Left lung (tissue), 10 donors: ENCODE results near the gene MOBP. TPM values are rescaled to one million over a fixed set of nuclear protein-coding genes. Genes with fewer than 3 reads are reported as not detected.

Experiments
- ATAC-seq: fragments of 200-7000 bp; cut with Tn5 transposase; one replicate; pipeline ENCODE4 v1.9.1; 2020; ENCODE audit warnings: moderate library complexity
- DNase-seq, 4 donors: peaks; one replicate each; pipeline ENCODE4 v3.0.0-alpha.2; 2013 to 2020
- H3K27ac ChIP-seq, 2 donors: fragments of 200-600 bp; sonication (generic) in 1 of 2; one replicate each; pipeline versions ENCODE4 v1.5.0 to v1.8.0; 2020 to 2021
- H3K27me3 ChIP-seq, 2 donors: fragments of 200-600 bp; sonication (generic) in 1 of 2; one replicate each; pipeline versions ENCODE4 v1.5.0 to v1.8.0; 2020 to 2021
- H3K36me3 ChIP-seq, 2 donors: fragments of 200-600 bp; sonication (generic) in 1 of 2; one replicate each; pipeline versions ENCODE4 v1.5.0 to v1.8.0; 2020 to 2021
- H3K4me1 ChIP-seq, 2 donors: fragments of 200-600 bp; one replicate each; pipeline ENCODE4 v1.8.0; 2021
- H3K4me3 ChIP-seq, 2 donors: fragments of 200-600 bp; sonication (generic) in 1 of 2; one replicate each; pipeline versions ENCODE4 v1.5.0 to v1.8.0; 2020 to 2021; ENCODE audit warnings: mild to moderate bottlenecking in 1 of 2
- H3K9me3 ChIP-seq, 2 donors: fragments of 200-600 bp; sonication (generic) in 1 of 2; one replicate each; pipeline versions ENCODE4 v1.5.0 to v1.8.0; 2020 to 2021
- intact Hi-C, 2 donors: fragments of 100-400 bp; cut with DNase I; formaldehyde crosslinking; loops; one replicate each; pipeline versions ENCODE4 v1.11.2 to v1.14.2; 2022
- polyA plus RNA-seq, 6 donors: library from polyadenylated mRNA; unstranded; fragments of 120-200 nt; gene quantifications; one replicate each; pipeline ENCODE4 v1.2.1, GENCODE V29; 2013; ENCODE audit not compliant: insufficient read length in 6 of 6
- total RNA-seq, 2 donors: library from RNA; stranded (reverse); fragmentation: NEBNext Ultra II Directional; extraction: Animal tissue kit (Norgen Biotek cat#: 25700); gene quantifications; one replicate each; pipeline ENCODE4 v1.2.1, GENCODE V29; 2021
- TF ChIP-seq, protein P1 (sequence below), 2 donors: fragments of 200-600 bp; sonication (generic) in 1 of 2; IDR thresholded peaks; one replicate each; pipeline versions ENCODE4 v1.5.0 to v1.8.0; 2021; ENCODE audit warnings: antibody characterized with exemption in 2 of 2
- donor health status: DM: no; HTN: yes; CAD: no.
- donor health status: DM: no; HTN: no; CAD: no.

MOBP gene
- total and polyA plus RNA-seq, 8 donors: 0.08 to 0.55 (median 0.18) TPM

DNA sequence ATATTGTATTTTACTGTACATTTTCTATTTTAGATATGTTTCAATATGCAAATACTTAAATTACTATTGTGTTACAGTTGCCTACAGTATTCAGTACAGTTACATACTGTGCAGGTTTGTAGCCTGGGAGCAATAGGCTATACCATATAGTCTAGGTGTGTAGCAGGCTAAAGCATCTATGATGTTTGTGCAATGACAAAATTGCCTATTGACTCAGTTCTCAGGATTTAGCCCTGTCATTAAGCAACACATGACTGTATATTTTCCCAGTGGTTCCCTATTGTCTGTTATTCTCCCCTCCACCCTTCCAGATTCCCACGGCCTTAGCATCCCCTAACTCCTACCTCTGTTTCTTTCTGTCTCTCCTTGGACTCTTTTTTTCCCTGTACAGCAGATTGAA, 10.7 kb downstream of the MOBP start:
- TF ChIP-seq, protein P1, sequence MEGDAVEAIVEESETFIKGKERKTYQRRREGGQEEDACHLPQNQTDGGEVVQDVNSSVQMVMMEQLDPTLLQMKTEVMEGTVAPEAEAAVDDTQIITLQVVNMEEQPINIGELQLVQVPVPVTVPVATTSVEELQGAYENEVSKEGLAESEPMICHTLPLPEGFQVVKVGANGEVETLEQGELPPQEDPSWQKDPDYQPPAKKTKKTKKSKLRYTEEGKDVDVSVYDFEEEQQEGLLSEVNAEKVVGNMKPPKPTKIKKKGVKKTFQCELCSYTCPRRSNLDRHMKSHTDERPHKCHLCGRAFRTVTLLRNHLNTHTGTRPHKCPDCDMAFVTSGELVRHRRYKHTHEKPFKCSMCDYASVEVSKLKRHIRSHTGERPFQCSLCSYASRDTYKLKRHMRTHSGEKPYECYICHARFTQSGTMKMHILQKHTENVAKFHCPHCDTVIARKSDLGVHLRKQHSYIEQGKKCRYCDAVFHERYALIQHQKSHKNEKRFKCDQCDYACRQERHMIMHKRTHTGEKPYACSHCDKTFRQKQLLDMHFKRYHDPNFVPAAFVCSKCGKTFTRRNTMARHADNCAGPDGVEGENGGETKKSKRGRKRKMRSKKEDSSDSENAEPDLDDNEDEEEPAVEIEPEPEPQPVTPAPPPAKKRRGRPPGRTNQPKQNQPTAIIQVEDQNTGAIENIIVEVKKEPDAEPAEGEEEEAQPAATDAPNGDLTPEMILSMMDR (IDR thresholded peaks at IDR 0.05): no peak
- H3K36me3 ChIP-seq: no peaks in the 10 kb centered on the region
- no peaks in the 10 kb centered on the region for H3K4me1 ChIP-seq
- peaks cover 0 to 2% of the 10 kb centered on the region in 2 donors for H3K9me3 ChIP-seq
- no peak overlapping the region for H3K4me3 ChIP-seq
- no peak for DNase-seq
- no peak for ATAC-seq
- intact Hi-C loops: no loop called here
- H3K27ac ChIP-seq: no peak overlapping the region
- H3K27me3 ChIP-seq: peaks cover 0 to 3% of the 10 kb centered on the region in 2 donors

DNA sequence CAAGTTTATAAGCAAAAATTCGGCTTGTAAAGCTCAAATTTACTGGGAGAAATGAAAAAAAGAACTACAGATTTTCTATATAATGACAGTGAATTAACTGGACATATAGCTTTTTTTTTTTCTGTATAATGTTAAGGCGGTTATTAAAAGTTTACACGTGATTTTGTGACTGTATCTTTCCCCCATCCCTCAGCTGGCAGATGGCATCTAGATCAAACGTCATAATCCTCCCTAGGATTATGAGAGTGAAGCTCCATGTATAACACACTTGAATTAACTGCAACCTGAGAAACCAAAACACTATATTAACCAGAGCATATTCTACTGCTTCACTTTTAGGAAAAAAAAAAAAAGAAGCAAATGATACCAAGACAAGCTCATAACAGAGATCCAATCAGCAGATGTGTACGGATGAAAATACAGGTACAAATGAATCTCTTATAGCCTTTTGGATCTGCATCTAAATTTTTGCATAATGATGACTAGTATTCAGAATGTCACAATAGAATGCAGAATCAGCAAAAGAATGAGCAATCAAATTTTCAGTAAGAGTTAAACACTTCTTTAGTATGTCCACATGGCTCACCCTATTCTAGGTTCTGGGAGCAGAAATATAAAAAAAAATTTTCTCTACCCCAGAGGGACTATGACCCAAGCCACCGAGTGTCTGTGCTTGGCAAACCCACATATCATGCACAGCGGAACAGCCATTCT, 12.4 kb downstream of the MOBP start:
- Histone ChIP-seq H3K9me3 (peaks cover 0 to 2% of the 10 kb centered on the region in 2 donors), H3K4me1 (no peaks in the 10 kb centered on the region), H3K27me3 (no peaks in the 10 kb centered on the region), H3K4me3 (no peak overlapping the region), H3K27ac (no peak overlapping the region), H3K36me3 (no peaks in the 10 kb centered on the region)
- TF ChIP-seq, protein P1 (IDR thresholded peaks at IDR 0.05): no peak
- no peak for DNase-seq
- no peak for ATAC-seq
- intact Hi-C loops: no loop called here

DNA sequence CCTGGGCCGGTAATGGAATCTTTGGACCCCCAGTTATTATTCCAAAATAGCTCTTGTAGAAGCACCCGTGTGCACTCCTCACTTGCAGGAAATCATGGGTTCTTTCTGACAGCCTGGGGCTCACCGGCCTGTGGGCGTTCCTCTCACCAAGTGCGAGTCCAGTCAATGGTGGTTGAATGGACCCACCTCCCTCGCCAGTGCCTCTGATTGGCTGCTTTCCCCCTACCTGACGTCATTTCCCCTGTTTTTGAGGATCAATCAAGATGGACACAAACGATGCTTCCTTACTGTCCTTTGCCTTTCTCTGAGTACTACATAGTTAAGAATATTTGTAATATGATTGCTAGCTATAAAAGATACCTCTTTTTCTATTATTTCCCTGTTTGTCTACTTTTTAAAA, 18.1 kb downstream of the MOBP start:
- no peak overlapping the region for H3K4me3 ChIP-seq
- no peak for ATAC-seq
- intact Hi-C loops: no loop called here
- peaks cover 0 to 2% of the 10 kb centered on the region in 2 donors for H3K9me3 ChIP-seq
- H3K36me3 ChIP-seq: no peaks in the 10 kb centered on the region
- no peaks in the 10 kb centered on the region for H3K4me1 ChIP-seq
- TF ChIP-seq, protein P1 (IDR thresholded peaks at IDR 0.05): no peak
- H3K27me3 ChIP-seq: no peaks in the 10 kb centered on the region
- DNase-seq: no peak
- H3K27ac ChIP-seq: no peak overlapping the region

DNA sequence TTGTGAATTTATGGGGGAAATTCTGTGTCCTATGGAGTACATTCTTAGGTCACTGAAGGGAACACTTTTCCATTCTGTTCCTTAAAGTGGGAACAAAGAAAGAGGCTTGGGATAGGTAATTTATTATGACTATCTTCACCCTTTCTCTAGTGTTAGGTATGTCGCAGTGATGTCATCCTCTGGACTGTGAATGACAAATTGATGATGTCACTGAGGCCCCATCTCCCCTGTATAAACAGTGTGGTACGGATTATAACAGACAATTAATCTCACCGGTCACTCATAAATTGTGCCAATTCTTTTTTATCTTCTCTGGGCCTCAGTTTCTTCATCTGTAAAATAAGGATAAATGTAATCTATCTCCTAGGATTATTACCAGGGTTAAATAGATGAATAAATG, 23.5 kb downstream of the MOBP start:
- Histone ChIP-seq H3K4me1 (no peaks in the 10 kb centered on the region), H3K27me3 (no peaks in the 10 kb centered on the region), H3K27ac (no peak overlapping the region), H3K36me3 (no peaks in the 10 kb centered on the region), H3K4me3 (no peak overlapping the region), H3K9me3 (peaks cover 0 to 2% of the 10 kb centered on the region in 2 donors)
- ATAC-seq: no peak
- intact Hi-C loops: no loop called here
- TF ChIP-seq, protein P1 (IDR thresholded peaks at IDR 0.05): no peak
- no peak for DNase-seq

DNA sequence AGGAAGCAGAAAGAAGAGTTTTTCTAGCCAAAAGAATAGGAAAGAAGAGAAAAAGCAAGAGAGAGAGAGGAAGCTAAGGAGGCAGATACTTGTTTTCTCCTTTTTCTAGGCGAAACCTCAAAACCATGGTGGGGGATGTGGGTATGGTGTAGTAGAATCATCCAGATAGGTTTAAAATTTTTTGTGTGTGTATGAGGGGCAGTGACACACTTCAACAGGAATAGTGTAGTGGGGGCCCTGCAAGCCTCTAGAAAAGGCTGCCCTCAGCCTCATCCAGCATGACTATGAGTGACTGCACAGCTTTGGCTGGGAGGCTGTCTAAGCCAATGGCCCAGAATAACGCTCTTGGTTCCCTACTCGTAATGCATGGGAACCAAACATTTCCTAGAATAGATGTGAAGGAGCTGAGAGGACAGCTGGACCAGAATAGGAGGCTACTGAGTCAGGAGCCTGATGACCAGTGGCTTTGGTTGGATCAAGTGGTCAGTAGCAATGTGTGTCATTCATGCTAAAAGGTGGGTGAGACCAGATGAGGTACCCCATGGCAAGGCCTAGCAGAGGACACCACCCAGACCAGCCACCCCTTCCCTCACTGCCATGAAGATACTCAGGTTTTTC, 24.4 kb downstream of the MOBP start:
- intact Hi-C loops: no loop called here
- no peak overlapping the region for H3K27ac ChIP-seq

More for the DNA sequence above, 24.4 kb downstream of the MOBP start:
- no peaks in the 10 kb centered on the region for H3K27me3 ChIP-seq
- H3K4me1 ChIP-seq: no peaks in the 10 kb centered on the region
- H3K9me3 ChIP-seq: peaks cover 0 to 2% of the 10 kb centered on the region in 2 donors
- H3K36me3 ChIP-seq: no peaks in the 10 kb centered on the region
- no peak overlapping the region for H3K4me3 ChIP-seq
- TF ChIP-seq, protein P1 (IDR thresholded peaks at IDR 0.05): no peak
- no peak for DNase-seq
- no peak for ATAC-seq
